Panc1 (cell line): ENCODE results near the gene TARS1. TPM values are rescaled to one million over a fixed set of nuclear protein-coding genes. Genes with fewer than 3 reads are reported as not detected.

Source experiments
- ATAC-seq: fragments of 200-7000 bp; cut with Tn5 transposase; 2 replicates; pipeline ENCODE4 v1.9.1; 2020; ENCODE audit warnings: mild to moderate bottlenecking, moderate library complexity
- BruUV-seq: library from RNA; stranded (reverse); fragments of 400-500 nt; replicated peaks from 2 replicates; lab custom pipeline; 2021; lab: Mats Ljungman, UMichigan
- CTCF ChIA-PET: fragments of 300-600 bp; sonication (Branson Sonifier 250); formaldehyde crosslinking; loops from one replicate; lab custom pipeline; 2022; ENCODE audit warnings: antibody characterized with exemption; lab: Charles Lee
- POLR2A ChIA-PET: fragments of 300-600 bp; sonication (Branson Sonifier 250); formaldehyde crosslinking; loops from one replicate; lab custom pipeline; 2022; ENCODE audit warnings: antibody characterized with exemption; lab: Charles Lee
- DNase-seq: peaks from one replicate; pipeline ENCODE4 v3.0.0-alpha.2; 2010; ENCODE audit warnings: low read depth, low spot score
- H3K27ac ChIP-seq: 2 replicates; pipeline ENCODE4 v1.5.1; 2011; ENCODE audit warnings: mild to moderate bottlenecking, low read length, inconsistent platforms
- H3K27me3 ChIP-seq: fragments of 200-500 bp; sonication (Bioruptor generic); 2 replicates; pipeline ENCODE4 v1.6.0; 2014; ENCODE audit warnings: low read length, inconsistent platforms; ENCODE audit not compliant: control insufficient read depth, insufficient read depth
- H3K36me3 ChIP-seq: fragments of 200-500 bp; sonication (Bioruptor generic); 2 replicates; pipeline ENCODE4 v1.5.1; 2014; ENCODE audit warnings: inconsistent platforms, mild to moderate bottlenecking, low read length, moderate library complexity; ENCODE audit not compliant: control insufficient read depth, insufficient read depth
- H3K4me1 ChIP-seq: 2 replicates; pipeline ENCODE4 v1.5.1; 2011; ENCODE audit warnings: inconsistent platforms, mild to moderate bottlenecking, low read length, moderate library complexity; ENCODE audit not compliant: control insufficient read depth, insufficient read depth
- H3K4me3 ChIP-seq, 2 experiments: 2 replicates each; pipeline ENCODE4 v1.5.1; 2011 to 2012; ENCODE audit warnings: low read depth in 2 of 2, low read length in 2 of 2, mild to moderate bottlenecking in 2 of 2, inconsistent platforms in 1 of 2, moderate library complexity in 1 of 2
- H3K9me3 ChIP-seq: fragments of 200-500 bp; sonication (Bioruptor generic); 2 replicates; pipeline ENCODE4 v1.5.1; 2014; ENCODE audit warnings: low read depth, mild to moderate bottlenecking, inconsistent platforms, low read length, moderate library complexity; ENCODE audit not compliant: control insufficient read depth, insufficient read depth
- POLR2AphosphoS5 ChIP-seq: IDR thresholded peaks from 2 replicates; pipeline ENCODE4 v1.6.1; 2012; ENCODE audit warnings: mild to moderate bottlenecking, low read depth, low read length, moderate library complexity
- SIN3A ChIP-seq: IDR thresholded peaks from 2 replicates; pipeline ENCODE4 v1.6.1; 2012; ENCODE audit warnings: low read depth, mild to moderate bottlenecking, low read length, moderate library complexity, borderline replicate concordance; ENCODE audit not compliant: insufficient read depth
- TCF7L2 ChIP-seq: IDR thresholded peaks from 2 replicates; pipeline ENCODE4 v1.6.1; 2011; ENCODE audit warnings: mild to moderate bottlenecking, low read depth, low read length, inconsistent platforms
- in situ Hi-C: cut with HindIII; loops from 2 replicates; pipeline ENCODE4 v1.10.0; 2016; ENCODE audit warnings: low sequenced_read_pairs, low pct_unique_long_range_greater_than_20kb
- intact Hi-C: fragments of 100-400 bp; cut with micrococcal nuclease; formaldehyde crosslinking; loops from one replicate; pipeline ENCODE4 v1.10.0; 2022; ENCODE audit not compliant: unreplicated experiment
- total RNA-seq: library from RNA; stranded (reverse); gene quantifications from one replicate; pipeline ENCODE4 v1.2.1, GENCODE V29; 2021; ENCODE audit not compliant: unreplicated experiment
- TF ChIP-seq, protein P1 (sequence below): fragments of 450-650 bp; IDR thresholded peaks from 2 replicates; pipeline ENCODE4 v1.5.1; 2017; ENCODE audit warnings: mild to moderate bottlenecking
- TF ChIP-seq, protein P2 (sequence below), 2 experiments: IDR thresholded peaks; 2 replicates each; pipeline ENCODE4 v1.6.1; 2011 to 2012; ENCODE audit warnings: low read depth in 2 of 2, control low read depth in 1 of 2, low read length in 1 of 2, mild to moderate bottlenecking in 1 of 2, moderate library complexity in 1 of 2; ENCODE audit not compliant: insufficient read depth in 1 of 2

The TARS1 gene
- total RNA-seq, 1 experiment from 2014 or later = 258 TPM

DNA sequence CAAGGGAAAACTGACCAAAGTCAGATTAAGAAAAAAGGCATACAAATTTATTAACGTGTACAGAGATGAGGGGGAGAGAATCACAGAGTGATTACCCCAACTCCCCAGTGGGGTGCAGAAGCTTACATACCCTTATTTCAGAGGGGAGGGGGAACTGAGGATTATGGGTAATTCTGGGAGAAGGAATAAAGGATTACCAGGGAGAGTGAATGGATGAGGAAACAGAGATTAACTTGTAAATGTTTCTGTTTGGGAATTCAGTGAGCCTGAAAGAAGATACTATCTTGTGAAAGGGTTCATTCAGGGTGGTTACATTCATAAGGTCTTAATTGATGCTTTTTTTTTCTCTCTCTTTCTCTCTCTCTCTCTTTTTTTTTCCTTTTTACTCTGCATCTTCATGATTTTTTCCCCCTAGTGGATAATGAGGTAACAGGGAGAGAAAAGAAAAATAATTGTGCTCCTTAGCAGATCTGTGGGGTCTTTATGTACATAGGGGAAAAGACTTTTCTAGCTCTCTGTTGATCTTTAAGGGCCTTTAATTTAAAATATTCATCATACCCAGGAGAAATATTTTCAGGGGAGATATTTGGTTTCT lies 49.4 kb downstream of the TARS1 start:
- POLR2A ChIA-PET = no interaction called here
- H3K4me1 ChIP-seq = no peaks in the 10 kb centered on the region
- no peak overlapping the region for H3K4me3 ChIP-seq
- no peak for ATAC-seq
- H3K27ac ChIP-seq = no peak overlapping the region
- BruUV-seq = no TSS peak
- no peaks in the 10 kb centered on the region for H3K27me3 ChIP-seq
- H3K36me3 ChIP-seq = no peaks in the 10 kb centered on the region
- intact Hi-C loops (no loop called here), in situ Hi-C loops (no loop called here)
- no peak for DNase-seq
- H3K9me3 ChIP-seq = no peaks in the 10 kb centered on the region
- TF ChIP-seq, protein P1, sequence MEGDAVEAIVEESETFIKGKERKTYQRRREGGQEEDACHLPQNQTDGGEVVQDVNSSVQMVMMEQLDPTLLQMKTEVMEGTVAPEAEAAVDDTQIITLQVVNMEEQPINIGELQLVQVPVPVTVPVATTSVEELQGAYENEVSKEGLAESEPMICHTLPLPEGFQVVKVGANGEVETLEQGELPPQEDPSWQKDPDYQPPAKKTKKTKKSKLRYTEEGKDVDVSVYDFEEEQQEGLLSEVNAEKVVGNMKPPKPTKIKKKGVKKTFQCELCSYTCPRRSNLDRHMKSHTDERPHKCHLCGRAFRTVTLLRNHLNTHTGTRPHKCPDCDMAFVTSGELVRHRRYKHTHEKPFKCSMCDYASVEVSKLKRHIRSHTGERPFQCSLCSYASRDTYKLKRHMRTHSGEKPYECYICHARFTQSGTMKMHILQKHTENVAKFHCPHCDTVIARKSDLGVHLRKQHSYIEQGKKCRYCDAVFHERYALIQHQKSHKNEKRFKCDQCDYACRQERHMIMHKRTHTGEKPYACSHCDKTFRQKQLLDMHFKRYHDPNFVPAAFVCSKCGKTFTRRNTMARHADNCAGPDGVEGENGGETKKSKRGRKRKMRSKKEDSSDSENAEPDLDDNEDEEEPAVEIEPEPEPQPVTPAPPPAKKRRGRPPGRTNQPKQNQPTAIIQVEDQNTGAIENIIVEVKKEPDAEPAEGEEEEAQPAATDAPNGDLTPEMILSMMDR = no peak
- TF ChIP-seq SIN3A (no peak), POLR2AphosphoS5 (no peak), TCF7L2 (no peak)
- TF ChIP-seq, protein P2, sequence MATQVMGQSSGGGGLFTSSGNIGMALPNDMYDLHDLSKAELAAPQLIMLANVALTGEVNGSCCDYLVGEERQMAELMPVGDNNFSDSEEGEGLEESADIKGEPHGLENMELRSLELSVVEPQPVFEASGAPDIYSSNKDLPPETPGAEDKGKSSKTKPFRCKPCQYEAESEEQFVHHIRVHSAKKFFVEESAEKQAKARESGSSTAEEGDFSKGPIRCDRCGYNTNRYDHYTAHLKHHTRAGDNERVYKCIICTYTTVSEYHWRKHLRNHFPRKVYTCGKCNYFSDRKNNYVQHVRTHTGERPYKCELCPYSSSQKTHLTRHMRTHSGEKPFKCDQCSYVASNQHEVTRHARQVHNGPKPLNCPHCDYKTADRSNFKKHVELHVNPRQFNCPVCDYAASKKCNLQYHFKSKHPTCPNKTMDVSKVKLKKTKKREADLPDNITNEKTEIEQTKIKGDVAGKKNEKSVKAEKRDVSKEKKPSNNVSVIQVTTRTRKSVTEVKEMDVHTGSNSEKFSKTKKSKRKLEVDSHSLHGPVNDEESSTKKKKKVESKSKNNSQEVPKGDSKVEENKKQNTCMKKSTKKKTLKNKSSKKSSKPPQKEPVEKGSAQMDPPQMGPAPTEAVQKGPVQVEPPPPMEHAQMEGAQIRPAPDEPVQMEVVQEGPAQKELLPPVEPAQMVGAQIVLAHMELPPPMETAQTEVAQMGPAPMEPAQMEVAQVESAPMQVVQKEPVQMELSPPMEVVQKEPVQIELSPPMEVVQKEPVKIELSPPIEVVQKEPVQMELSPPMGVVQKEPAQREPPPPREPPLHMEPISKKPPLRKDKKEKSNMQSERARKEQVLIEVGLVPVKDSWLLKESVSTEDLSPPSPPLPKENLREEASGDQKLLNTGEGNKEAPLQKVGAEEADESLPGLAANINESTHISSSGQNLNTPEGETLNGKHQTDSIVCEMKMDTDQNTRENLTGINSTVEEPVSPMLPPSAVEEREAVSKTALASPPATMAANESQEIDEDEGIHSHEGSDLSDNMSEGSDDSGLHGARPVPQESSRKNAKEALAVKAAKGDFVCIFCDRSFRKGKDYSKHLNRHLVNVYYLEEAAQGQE (IDR thresholded peaks at IDR 0.05; ENCODE audit: insufficient read depth in 1 of 2, low read depth in 2 of 2, low read length in 1 of 2) = no peak
- CTCF ChIA-PET = no interaction called here

DNA sequence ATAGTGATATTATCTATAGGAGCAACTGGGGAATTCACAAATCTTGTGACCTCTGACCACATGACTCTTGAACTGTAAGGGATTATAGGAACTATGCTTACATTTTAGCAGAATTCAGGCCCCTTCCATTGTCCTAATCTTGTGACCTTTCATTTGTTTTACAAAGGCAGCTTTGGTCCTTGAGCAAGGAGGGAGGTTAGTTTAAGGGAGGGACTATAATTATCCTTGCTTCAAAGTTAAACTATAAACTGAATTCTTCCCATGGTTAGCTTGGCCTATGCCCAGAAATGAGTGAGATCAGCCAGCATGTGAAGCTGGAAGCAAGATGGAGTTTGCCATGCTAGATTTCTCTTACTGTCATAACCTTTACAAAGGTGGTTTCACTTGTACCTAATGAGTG lies 51.2 kb downstream of the TARS1 start:
- ChIA-PET CTCF (no interaction called here), POLR2A (no interaction called here)
- no TSS peak for BruUV-seq
- Histone ChIP-seq H3K9me3 (no peaks in the 10 kb centered on the region), H3K4me1 (no peaks in the 10 kb centered on the region), H3K4me3 (no peak overlapping the region), H3K36me3 (no peaks in the 10 kb centered on the region), H3K27me3 (no peaks in the 10 kb centered on the region), H3K27ac (no peak overlapping the region)
- intact Hi-C loops (no loop called here), in situ Hi-C loops (no loop called here)
- TF ChIP-seq SIN3A (no peak), POLR2AphosphoS5 (no peak), TCF7L2 (no peak)
- TF ChIP-seq, protein P1 = no peak
- TF ChIP-seq, protein P2 (IDR thresholded peaks at IDR 0.05; ENCODE audit: insufficient read depth in 1 of 2, low read depth in 2 of 2, low read length in 1 of 2) = no peak
- DNase-seq = no peak
- no peak for ATAC-seq
